HG03039 (cell line): ENCODE measurements around the gene TSHZ2.

Experiments
- ATAC-seq: cut with Tn5 transposase; IDR thresholded peaks from one replicate; pipeline ENCODE4 v1.9.1; 2021; ENCODE audit warnings: mild to moderate bottlenecking, moderate library complexity; ENCODE audit not compliant: unreplicated experiment

TSHZ2 gene

DNA sequence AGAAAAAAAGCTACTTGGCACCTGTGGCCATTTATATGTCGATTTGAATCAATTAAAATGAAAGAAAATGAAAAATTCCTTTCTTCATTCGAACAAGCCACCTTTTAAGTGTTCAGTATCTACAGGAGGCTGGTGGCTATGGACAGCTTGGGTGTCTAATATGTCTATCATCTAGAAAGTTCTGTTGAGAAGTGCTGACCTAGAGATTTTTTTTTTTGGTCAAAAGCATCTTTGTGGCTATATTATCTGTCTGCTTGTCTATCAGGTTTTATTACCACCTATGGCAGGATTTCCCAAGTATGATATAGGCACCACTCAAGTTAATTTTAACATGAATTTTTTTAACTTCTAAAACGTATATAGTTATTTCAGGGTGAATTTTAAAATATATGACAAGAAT, 250.8 kb downstream of the TSHZ2 start:
- ATAC-seq: no peak

DNA sequence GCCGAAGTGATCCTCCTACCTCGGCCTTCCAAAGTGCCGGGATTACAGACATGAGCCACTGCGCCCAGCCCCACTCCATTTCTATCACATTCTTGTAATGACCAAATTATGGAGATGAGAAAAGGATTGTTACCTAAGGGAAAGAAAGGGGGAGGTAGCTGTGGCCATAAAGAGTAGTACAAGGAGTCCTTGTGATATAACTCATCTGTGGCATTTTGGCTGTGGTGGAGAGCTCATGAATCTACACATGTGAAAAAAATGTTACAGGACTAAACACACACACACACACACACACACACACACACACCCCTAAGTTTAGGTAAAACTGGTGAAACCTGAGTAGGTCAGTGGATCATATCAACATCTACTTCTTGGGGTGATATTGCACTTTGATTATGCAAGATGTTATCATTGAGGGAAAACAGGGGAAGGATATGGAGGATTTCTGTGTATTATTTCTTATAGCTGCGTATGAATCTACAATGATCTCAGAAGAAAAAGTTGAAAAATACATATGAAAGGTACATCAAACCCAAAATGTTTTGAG, 251.5 kb downstream of the TSHZ2 start:
- no peak for ATAC-seq

- no peak for ATAC-seq
Measured at GRCh38 chr20:53224851-53225250, 252.7 kb downstream of the TSHZ2 start.

- no peak for ATAC-seq
Measured at GRCh38 chr20:53226826-53227225, 254.7 kb downstream of the TSHZ2 start.

- no peak for ATAC-seq
Measured at GRCh38 chr20:53227523-53227922, 255.4 kb downstream of the TSHZ2 start.

GRCh38 chr20:53231061-53231460, 258.9 kb downstream of the TSHZ2 start:
- no peak for ATAC-seq

GRCh38 chr20:53237461-53237860, 265.3 kb downstream of the TSHZ2 start:
- no peak for ATAC-seq

DNA sequence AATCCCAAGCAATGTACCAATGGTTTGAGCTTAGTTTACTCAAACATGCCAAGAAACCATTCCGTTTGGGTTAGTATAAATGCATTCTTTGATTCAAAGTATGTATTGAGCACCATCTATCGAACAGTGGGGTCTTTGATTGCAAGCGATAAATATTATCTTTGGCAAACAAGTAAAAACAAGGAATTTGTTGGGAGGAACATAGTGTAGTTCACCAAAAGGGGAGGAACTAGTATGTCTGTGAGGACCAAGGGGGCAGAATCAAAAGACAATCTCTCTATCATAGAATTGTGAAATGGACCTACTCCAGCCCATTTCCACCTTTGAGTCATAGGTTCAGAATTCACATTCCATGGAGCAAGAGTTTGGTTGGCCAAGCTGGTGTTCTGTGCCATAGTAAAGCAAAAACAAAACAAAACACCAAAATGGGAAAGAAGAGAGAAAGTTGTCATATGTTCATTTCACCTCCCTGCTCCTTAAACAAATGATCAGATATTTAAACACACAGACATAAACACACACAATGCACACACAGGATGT, 266.0 kb downstream of the TSHZ2 start:
- no peak for ATAC-seq

DNA sequence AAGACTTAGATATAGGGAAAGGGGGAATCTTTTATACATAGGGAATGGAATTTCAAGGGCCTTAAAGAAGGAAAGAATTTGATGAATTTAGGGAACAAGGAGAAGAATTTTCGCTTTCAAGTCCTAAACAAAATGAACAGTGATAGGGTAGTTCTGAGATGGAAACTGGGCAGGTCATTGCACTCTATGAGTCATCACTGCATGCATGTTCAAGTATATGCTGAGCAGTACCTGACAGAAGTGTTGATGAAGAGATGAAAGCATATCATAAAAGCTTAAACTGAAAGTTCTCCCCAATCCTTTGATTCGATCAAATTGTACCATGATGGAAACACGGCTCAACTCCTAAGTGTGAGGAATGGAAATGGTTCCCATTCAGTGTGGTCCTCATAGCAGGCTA, 271.0 kb downstream of the TSHZ2 start:
- ATAC-seq: no peak

DNA sequence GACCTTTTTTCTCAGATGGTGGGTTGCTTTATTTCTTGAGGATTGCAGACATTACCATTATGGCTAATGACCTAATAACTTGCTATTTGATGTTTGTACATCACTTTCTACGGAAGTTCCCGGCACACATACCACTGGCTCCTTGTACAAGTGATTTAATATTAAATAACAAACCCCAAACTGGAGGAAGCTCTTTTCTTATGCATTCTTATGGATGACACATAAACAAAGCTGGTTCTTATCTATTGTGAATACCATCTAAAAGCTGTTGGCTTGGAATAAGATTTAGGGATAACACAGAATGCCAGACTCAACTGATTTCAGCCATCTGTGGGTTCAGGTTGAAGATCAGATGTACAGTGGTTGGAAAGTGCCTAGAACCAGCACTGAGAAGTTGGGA, 272.6 kb downstream of the TSHZ2 start:
- ATAC-seq: no peak

- no peak for ATAC-seq
Measured at GRCh38 chr20:53245574-53245973, 273.4 kb downstream of the TSHZ2 start.

DNA sequence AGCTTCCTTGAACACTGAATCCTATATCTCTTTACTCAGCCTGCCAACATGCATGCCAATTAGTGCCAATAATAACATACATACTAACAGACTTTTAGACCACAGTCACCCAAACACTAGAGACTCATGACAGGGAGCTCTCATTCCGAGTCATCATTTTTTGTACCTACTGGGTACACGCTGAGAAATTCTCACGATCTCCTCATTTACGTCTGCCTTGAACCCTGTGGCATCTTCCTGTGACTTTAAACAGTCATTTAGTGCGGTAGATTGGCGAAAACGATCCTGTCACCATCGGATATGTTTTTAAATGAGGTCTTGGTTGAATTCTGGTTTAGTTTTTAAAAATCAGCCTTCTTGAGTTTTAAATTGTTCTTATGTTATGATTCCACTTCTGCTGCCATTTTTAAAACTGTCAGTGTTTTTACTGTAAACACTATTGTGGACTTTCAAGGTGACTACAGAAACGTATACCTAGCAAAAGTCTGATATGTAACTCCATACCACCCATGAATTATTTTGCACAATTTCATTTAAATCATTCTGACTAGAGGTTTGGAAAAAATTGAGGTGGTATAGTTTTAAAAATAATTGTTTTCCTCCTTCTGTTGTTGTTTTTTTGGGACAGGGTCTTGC, 275.4 kb downstream of the TSHZ2 start:
- no peak for ATAC-seq

- ATAC-seq: no peak
Measured at GRCh38 chr20:53250456-53250855, 278.3 kb downstream of the TSHZ2 start.

DNA sequence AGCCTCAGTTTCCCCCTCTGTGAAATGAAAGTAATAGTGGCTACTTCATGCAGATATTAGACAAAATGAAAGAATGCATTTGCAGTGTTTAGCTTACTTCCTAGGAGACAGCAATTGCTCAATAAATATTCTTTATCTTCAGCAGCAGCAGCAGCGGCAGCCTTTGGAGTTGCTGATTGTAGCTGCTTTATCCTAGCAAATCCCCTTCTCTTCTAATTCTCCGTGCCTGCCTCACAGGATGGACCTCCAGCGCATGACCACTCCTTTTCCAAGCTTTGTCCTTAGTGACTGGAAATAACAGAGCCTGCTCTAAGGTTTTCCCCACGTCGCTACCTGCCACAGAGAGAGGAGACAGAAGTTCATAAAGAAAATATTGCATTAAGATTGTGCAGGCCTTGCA, 279.8 kb downstream of the TSHZ2 start:
- no peak for ATAC-seq

DNA sequence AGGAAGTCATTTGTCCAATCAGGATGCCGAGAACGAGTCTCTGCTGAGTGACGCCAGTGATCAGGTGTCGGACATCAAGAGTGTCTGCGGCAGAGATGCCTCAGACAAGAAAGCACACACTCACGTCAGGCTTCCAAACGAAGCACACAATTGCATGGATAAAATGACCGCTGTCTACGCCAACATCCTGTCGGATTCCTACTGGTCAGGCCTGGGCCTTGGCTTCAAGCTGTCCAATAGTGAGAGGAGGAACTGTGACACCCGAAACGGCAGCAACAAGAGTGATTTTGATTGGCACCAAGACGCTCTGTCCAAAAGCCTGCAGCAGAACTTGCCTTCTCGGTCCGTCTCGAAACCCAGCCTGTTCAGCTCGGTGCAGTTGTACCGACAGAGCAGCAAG, 281.5 kb downstream of the TSHZ2 start:
- no peak for ATAC-seq

DNA sequence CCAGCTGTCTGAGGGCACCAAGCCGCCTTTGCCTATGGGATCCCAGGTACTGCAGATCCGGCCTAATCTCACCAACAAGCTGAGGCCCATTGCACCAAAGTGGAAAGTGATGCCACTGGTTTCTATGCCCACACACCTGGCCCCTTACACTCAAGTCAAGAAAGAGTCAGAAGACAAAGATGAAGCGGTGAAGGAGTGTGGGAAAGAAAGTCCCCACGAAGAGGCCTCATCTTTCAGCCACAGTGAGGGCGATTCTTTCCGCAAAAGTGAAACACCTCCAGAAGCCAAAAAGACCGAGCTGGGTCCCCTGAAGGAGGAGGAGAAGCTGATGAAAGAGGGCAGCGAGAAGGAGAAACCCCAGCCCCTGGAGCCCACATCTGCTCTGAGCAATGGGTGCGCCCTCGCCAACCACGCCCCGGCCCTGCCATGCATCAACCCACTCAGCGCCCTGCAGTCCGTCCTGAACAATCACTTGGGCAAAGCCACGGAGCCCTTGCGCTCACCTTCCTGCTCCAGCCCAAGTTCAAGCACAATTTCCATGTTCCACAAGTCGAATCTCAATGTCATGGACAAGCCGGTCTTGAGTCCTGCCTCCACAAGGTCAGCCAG, 283.0 kb downstream of the TSHZ2 start:
- no peak for ATAC-seq

DNA sequence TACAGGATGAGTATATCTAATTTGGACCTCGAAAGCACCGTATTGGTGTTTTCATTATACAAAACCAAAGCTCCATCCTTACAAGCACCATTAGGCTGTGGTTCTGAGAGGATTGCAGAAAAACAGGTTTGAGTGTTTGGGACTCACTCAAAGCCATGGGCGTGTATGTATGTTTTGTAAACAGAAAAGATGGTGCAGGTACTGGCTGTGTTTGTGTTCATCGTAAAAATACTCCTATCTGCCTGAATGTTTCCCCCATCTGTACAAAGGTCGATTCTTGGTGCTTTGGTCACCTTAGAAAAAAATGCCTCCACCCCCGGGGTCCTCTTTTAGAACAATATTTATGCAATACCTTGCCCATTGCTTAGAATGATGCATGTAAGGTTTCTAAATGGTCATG, 286.6 kb downstream of the TSHZ2 start:
- no peak for ATAC-seq

- no peak for ATAC-seq
Measured at GRCh38 chr20:53260168-53260567, 288.0 kb downstream of the TSHZ2 start.

- ATAC-seq: no peak
Measured at GRCh38 chr20:53260591-53260990, 288.4 kb downstream of the TSHZ2 start.

DNA sequence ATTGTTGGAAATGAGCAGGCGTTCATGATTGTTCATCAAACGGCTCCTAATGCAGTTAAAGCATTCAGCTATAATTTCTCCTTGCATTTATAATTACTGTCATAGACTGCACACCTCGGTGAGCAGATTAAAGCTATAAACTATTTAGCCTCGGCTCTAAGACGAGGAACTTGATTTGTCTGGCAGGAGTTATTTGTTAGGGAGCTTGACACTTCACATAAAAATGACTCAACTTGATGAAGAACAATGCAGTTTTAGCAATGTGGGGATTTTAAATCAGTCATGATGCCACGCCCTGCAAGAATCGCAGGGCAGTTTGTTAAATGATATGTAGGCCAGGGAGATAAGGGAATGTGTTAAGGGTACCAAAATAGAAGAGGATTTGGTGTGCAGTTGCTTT, 290.2 kb downstream of the TSHZ2 start:
- ATAC-seq: no peak

DNA sequence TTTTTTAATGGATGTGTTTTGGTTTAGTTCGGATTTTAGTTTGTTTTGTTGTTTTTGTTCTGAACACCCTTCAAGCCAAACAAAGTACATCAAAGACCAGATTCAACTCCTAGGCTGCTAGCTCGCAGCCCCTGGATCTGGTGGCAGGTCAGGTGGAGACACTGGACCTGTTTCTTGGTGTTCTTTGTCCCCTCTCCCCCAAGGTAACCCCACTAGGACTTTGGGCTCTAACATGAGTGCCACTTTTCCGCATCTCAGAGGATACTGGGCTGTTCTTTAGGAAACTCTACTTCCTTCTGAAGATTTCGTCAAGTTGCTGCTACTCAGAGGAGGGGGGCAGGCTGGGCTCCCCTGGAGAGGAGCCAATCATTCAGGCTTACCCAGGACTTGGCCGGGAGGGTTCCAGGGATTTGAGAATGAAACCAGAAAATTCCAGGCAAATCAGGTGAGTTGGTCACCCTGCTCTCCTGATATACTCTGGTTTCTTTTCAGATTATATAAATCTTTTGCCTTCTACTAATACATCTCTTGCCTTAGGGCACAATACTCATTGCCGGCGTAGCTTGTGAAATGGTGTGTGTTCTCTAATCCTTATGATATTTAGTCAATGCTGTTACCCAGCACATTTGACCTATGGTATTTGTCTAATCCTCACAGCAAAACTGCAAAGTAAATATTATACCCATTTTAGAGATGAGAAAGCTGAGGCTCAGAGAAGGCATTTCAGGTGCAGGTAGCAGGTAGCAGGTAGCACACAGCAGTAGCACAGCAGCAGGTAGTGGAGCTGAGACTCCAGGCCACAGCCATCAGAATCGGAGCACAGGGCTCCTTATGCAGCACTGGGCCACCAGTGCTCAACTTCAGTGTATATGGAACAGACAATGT, 291.6 kb downstream of the TSHZ2 start:
- no peak for ATAC-seq

DNA sequence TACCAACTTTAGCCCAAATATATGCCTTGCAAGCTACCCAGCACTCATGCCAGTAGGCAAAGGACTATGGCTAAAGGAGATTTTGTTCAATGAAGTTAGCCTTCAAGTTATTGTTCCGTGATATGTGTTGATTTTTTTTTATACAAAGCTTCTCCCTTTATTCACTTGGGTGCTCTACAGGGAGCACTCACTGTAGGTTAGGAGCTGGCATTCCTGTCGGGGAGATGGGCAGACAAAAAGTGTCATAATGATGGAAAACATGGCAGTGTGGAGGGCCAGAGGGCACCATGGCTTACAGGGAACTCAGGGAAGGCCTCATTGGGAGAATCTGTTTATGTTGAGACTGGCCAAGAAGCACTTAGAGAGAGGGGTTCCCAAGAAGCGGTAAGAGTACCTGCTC, 292.4 kb downstream of the TSHZ2 start:
- no peak for ATAC-seq
